GM19240 (cell line): ENCODE results near the gene OR2Y1.
"Not testable (repeated sequence)": the region's sequence is repeated elsewhere in the genome, so short reads cannot be mapped to it uniquely, and the experiment has no call there.

Experiments used
- DNase-seq: peaks from one replicate; pipeline ENCODE4 v3.0.0; 2011; ENCODE audit warnings: low spot score; ENCODE audit not compliant: insufficient read length

The OR2Y1 gene

GRCh38 chr5:180739958-180740357 is at the start of gene OR2Y1:
Gene OR2Y1, minus strand, starts transcription at chr5:180740058. Its CDS starts 0 bp downstream, at chr5:180740058.
- no peak for DNase-seq

DNA sequence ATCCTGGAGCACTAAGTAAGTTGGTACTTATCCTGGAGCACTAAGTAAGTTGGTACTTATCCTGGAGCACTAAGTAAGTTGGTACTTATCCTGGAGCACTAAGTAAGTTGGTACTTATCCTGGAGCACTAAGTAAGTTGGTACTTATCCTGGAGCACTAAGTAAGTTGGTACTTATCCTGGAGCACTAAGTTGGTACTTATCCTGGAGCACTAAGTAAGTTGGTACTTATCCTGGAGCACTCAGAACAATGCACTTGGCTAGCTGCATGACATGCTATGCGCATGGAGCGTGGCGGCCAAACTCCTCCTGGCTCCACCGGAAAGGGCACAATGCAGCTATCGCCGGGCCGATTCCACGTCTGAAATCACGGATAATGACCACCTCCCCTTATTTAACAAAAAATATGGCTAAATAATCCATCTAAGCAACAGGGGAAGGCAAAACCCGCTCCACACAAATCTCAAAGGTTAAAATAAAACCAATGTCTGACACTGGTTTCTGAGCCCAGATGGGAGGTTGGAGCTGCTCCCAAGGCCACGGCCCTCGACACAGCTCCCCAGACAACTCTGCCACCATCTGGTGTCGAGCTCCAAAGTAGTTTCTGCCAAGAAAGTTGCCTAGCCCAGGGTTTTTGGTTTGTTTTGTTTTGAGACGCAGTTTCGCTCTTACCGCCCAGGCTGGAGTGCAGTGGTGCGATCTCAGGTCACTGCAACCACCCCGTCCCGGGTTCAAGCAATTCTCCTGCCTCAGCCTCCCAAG is 49.0 kb upstream of the OR2Y1 start:
- DNase-seq: not testable (repeated sequence)

DNA sequence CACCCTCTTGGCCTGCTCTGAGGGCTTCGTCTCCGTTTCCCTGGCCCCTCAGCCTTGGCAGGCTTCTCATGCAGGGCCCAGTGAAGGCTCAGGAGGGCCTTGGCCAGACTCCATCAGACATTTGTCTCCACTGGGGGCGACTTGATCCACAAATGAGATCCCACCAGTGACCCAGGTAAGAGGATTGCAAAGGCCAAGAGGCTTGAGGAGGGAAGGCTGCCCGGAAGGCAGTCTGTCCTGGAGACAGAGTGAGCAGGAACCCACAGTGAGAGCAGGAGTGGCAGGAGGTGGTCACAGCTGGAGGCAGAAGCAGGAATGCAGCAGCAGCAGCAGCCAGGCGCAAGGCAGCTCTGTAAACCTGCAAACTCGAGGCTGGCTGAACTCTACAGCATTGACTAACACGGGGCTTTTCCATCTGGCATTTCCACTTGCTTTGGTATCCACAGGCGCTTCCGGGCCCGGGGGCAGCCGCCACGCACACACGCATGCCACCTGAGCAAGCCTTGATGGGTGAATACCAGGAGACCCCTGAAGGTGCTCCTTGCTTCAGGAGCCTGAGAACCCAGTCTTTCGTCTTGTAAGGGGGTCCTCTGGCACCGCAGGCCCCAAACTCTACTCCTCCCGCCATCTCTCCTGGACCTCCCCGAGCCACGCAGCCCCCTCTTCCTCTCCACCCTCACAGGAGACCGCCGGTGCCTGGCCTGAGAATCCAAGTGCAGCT is 48.0 kb upstream of the OR2Y1 start:
- DNase-seq: no peak

GRCh38 chr5:180786531-180787398 is 46.9 kb upstream of the OR2Y1 start:
- no peak for DNase-seq

DNA sequence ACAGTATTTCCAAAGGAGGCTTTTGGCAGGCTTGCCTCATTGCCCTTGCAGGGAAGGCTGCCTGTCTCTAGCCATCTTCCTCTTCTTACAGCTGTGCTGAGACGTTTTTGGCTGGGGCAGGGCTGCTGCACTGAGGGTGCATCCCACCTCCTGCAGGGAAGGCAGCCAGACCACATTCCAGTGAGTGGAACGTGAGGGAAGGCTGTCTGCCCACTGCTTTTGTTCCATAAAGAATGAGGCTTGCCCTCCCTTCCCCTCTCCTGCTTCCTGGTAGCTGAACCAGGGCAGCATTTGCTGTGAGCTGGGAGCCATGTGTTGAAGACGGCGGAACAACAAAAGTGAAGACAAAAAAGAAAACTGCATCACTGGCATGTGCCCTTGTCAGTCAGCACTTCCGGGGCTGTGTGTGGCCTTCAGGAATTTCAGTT is 46.0 kb upstream of the OR2Y1 start:
- DNase-seq: no peak

DNA sequence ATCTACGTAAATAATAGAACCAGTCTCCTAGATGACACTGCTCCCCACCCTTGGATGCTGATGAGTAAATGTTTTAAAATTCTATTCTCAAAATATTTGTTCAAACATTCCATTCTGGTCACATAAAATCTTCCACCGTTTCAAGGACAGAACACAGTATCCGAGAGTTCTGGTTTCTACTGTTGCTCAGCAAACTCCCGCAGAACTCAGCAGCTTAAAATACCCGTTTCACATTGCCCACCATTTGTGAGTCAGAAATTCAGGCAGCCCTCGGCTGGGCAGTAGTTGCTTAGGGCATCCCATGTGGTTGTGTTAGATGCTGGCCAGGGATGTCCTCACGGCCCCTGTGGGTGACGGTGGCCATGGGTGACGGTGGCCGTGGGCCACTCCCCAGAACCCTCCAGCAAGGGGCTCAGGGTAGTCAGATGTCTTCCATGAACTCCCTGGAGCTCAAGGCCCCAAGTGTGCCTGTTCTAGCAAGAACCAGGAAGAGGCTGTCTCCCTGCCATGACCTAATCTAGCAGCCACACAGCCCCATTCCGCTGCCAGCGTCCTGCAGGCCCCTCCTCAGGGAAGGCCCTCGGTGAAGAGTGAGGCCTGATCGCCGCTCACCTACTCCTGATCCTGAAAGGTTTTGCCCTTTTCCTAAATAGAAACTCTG is 45.4 kb upstream of the OR2Y1 start:
- no peak for DNase-seq

GRCh38 chr5:180784497-180785097 is 44.7 kb upstream of the OR2Y1 start:
- no peak for DNase-seq

- no peak for DNase-seq
Observed at GRCh38 chr5:180783340-180784052, 43.6 kb upstream of the OR2Y1 start.

GRCh38 chr5:180782748-180783147 is 42.9 kb upstream of the OR2Y1 start:
- no peak for DNase-seq

DNA sequence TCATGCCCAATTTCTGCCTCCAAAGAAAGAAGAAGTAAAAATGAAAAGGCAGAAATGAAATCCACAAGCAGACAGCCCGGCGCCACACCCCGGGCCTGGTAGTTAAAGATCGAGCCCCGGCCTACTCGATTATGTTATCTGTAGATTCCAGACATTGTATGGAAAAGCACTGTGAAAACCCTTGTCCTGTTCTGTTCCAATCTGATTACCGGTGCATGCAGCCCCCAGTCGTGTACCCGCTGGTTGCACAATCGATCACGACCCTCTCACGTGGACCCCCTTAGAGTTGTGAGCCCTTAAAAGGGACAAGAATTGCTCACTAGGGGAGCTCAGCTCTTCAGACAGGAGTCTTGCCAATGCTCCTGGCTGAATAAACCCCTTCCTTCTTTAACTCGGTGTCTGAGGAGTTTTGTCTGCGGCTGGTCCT is 42.1 kb upstream of the OR2Y1 start:
- DNase-seq: not testable (repeated sequence)

- DNase-seq: no peak
Observed at GRCh38 chr5:180779985-180780610, 40.2 kb upstream of the OR2Y1 start.

- DNase-seq: no peak
Observed at GRCh38 chr5:180777475-180777874, 37.6 kb upstream of the OR2Y1 start.

DNA sequence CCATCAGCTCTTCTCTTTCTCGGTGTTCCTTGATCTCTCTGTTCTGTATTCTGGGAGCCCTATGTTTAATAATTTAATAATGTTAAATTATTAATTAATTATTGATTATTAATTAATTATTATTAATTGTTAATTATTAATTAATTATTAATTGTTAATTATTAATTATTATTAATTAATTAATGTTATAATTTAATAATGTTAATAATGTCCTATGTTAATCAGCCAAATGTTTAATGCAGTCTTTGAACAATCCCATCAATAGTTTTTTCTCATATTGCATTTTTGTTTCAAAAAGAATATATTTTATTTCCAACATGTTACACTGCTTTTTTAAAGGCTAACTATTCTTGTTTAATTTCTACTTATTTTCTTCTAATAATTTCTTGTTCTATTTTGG is 36.5 kb upstream of the OR2Y1 start:
- DNase-seq: no peak

DNA sequence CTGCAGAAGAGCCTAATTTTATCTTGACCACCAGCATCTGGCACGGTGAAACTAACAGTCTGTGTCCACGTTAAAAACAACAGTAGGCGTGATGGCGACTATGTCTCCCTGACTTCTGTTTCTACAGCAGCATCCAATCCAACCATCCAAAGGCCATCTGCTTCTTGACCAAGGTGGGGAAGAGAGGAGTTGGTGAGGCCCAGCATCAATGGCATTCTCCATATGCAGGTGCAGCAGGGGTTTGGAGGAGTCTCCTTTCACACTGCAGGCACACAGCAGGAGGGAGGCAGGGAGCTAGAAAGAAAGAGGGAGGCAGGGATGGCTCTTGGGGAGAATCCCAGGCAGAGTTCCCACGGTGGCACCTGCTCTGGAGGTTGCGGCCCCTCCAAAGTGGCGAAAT is 35.8 kb upstream of the OR2Y1 start:
- no peak for DNase-seq

DNA sequence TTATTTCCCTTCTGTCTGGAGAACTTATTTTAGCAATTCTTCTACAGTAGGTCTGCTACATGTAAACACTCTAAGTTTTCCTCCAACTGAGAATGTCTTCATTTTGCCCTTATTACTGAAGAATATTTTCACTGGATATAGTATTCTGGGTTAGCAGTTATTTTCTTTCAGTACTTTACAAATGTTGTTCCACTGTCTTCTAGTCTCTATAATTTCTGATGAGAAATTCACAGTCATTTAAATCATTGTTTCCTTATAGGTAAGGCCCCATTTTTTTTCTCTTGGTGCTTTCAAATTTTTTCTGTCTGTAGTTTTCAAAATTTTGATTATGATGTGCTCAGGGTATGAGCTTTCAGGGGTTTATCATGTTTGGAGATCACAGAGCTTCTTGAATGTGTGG is 32.0 kb upstream of the OR2Y1 start:
- DNase-seq: no peak

GRCh38 chr5:180769821-180770220 is 30.0 kb upstream of the OR2Y1 start:
- no peak for DNase-seq

GRCh38 chr5:180755601-180756000 is 15.7 kb upstream of the OR2Y1 start:
- no peak for DNase-seq

GRCh38 chr5:180744253-180744652 is 4.4 kb upstream of the OR2Y1 start:
- DNase-seq: no peak

DNA sequence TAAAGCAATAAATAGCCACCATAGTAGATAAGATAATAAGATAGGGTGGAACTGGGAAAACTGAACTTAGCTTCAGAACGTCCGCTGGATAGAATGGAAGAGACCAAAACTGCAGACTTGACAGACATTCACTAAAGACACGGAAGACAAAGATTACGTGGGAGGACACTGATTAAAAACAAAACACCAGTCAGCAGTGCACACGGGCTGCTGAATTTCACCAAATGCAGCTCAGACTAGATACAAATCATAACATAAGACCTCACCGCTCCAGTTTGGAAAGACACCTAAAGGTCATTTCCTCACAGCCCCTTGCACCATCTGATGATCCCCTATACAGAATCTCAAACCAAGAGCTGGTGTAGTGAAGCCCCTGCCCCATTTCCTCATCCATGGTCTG is 2.9 kb upstream of the OR2Y1 start:
- DNase-seq: no peak

DNA sequence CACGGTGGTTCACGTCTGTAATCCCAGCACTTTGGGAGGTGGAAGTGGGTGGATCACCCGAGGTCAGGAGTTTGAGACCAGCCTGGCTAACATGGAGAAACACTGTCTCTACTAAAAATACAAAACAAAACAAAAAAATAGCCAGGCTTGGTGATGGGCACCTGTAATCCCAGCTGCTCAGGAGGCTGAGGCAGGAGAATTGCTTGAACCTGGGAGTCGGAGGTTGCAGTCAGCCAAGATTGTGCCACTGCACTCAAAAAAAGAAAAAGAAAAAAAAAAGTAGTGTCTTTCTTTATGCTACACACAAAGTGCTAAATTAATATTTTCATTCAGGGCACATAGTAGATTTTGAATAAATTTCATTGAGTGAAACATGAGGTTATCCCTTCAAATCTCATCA is 1.1 kb upstream of the OR2Y1 start:
- not testable (repeated sequence) for DNase-seq
